NAMALWA (cell line): ENCODE measurements around the gene TINCR.

ENCODE experiments used
- DNase-seq: peaks from one replicate; pipeline ENCODE4 v3.0.0-alpha.2; 2015; ENCODE audit warnings: low spot score

The TINCR gene

GRCh38 chr19:5512715-5513114 lies 55.0 kb downstream of the TINCR start:
- no peak for DNase-seq
